ENCODE measurements around the gene ILKAP.

ILKAP gene

DNA sequence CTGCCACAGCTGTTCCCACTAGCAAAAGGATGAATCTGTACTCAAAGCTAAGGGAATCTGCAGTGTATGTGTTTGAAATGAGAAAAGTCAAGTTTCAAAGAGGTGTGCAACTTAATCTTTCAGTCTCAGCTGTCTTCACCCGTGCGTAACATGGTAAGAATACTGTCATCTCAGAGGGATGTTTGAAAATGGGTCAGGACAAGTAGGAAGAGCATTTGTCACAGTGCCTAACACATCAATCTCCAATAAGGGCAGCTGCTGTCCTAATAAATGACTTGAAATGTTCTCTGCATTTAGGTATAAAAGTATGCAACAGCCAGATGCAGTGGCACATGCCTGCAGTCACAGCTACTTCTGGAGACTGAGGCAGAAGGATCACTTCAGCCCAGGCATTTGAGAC, 13.1 kb downstream of the ILKAP start:
- Histone ChIP-seq H3K27me3 (replicated peaks) (no peaks in the 10 kb centered on the region), H3K4me3 (ENCODE audit: low read depth, low read length) (no peak overlapping the region), H3K27ac (no peak overlapping the region), H3K36me3 (replicated peaks) (peaks cover 55% of the 10 kb centered on the region)
- in situ Hi-C loops (cut with HindIII; ENCODE audit: low pct_ligation_motif_present, low sequenced_read_pairs) = no loop called here
- TF ChIP-seq, protein P1, sequence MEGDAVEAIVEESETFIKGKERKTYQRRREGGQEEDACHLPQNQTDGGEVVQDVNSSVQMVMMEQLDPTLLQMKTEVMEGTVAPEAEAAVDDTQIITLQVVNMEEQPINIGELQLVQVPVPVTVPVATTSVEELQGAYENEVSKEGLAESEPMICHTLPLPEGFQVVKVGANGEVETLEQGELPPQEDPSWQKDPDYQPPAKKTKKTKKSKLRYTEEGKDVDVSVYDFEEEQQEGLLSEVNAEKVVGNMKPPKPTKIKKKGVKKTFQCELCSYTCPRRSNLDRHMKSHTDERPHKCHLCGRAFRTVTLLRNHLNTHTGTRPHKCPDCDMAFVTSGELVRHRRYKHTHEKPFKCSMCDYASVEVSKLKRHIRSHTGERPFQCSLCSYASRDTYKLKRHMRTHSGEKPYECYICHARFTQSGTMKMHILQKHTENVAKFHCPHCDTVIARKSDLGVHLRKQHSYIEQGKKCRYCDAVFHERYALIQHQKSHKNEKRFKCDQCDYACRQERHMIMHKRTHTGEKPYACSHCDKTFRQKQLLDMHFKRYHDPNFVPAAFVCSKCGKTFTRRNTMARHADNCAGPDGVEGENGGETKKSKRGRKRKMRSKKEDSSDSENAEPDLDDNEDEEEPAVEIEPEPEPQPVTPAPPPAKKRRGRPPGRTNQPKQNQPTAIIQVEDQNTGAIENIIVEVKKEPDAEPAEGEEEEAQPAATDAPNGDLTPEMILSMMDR (IDR thresholded peaks at IDR 0.05; ENCODE audit: low read depth, low read length, missing control alignments) = no peak
- no peak for DNase-seq

DNA sequence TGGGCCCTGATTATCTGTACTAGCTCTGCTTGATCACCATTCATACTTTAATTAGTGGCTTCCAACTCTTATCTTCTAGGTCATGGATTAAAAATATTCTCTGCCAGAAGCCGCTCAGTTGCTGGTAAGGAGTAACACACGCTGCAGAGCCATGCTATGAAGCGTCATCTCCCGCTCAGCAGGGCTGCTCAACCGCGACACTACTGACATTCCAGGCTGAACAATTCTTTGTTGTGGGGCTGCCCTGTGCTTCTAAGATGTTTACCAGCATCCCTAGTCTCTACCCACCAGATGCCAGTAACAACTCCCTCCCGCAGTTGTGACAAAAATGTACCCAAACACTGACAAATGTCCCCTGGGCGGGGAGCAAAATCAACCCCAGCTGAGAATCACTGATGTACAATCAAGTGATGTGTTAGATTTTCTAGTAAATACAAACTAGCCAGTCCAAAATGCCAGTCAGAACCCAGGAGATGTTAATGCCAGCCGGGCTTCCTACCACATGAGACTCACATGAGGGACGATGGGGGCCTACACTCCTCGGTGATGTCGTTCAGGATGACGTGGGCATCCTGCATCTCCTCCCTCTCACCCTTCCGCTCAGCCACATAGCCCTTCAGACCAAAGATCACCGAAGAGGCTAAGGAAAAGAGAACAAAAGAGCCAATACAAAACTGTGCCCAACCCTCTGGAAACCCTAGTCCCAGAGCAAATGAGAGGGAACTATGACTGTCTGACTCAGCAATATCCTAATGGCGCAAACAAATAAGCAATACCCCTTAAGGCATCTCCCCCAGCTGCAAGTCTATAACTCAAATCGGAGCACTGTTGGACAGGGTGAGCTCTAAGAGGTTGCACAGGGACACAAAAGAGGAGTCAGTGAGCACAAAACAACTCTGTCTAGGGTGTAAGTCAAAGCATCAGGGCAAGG, 15.6 kb downstream of the ILKAP start:
- TF ChIP-seq, protein P1 (IDR thresholded peaks at IDR 0.05; ENCODE audit: low read depth, low read length, missing control alignments) = no peak
- Histone ChIP-seq H3K4me3 (ENCODE audit: low read depth, low read length) (no peak overlapping the region), H3K27ac (no peak overlapping the region), H3K36me3 (replicated peaks) (peaks cover 61% of the 10 kb centered on the region), H3K27me3 (replicated peaks) (no peaks in the 10 kb centered on the region)
- DNase-seq = no peak
- in situ Hi-C loops (cut with HindIII; ENCODE audit: low pct_ligation_motif_present, low sequenced_read_pairs) = no loop called here

DNA sequence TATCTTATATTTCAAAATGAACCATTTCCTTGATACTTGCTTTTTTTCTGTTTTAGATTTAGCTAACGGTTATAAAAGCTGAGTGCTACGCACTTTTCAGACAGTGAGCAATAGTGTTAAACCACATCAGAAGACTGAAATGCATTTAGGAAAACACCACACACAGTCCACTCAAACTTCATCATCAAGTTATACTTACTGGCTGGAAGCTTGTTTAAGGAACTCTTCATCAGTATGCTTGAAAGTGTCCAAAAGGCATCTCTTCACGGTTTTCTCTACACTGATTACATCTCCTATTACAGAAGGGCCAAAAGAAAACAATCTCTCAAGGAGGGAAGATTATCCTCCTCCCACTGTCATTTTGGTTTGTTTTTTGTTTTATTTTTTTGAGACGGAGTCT, 19.7 kb downstream of the ILKAP start:
- Histone ChIP-seq H3K36me3 (replicated peaks) (peaks cover 78% of the 10 kb centered on the region), H3K4me3 (ENCODE audit: low read depth, low read length) (no peak overlapping the region), H3K27ac (no peak overlapping the region), H3K27me3 (replicated peaks) (no peaks in the 10 kb centered on the region)
- TF ChIP-seq, protein P1 (IDR thresholded peaks at IDR 0.05; ENCODE audit: low read depth, low read length, missing control alignments) = no peak
- DNase-seq = no peak
- in situ Hi-C loops (cut with HindIII; ENCODE audit: low pct_ligation_motif_present, low sequenced_read_pairs) = no loop called here

DNA sequence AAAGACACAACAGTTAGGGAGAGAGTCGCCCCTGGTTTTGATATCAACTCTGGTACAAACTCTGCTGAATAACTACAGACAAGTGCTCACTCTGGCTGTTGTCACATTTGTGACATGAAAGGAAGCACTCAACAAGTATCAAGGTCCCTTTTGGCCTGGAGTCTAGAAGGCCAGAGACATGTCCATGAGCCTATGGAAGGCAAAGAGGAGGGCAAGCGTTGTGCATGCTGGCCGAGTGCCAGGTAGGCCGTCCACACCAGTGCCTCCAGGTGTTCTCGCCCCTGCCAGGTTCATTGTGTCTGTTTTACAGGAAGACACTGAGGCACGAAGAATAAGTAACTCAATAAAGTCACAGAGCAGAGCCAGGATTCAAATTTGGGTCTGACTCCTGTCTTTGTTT, 21.1 kb downstream of the ILKAP start:
- Histone ChIP-seq H3K27me3 (replicated peaks) (no peaks in the 10 kb centered on the region), H3K4me3 (ENCODE audit: low read depth, low read length) (no peak overlapping the region), H3K36me3 (replicated peaks) (peaks cover 75% of the 10 kb centered on the region), H3K27ac (no peak overlapping the region)
- in situ Hi-C loops (cut with HindIII; ENCODE audit: low pct_ligation_motif_present, low sequenced_read_pairs) = no loop called here
- DNase-seq = no peak
- TF ChIP-seq, protein P1 (IDR thresholded peaks at IDR 0.05; ENCODE audit: low read depth, low read length, missing control alignments) = no peak

DNA sequence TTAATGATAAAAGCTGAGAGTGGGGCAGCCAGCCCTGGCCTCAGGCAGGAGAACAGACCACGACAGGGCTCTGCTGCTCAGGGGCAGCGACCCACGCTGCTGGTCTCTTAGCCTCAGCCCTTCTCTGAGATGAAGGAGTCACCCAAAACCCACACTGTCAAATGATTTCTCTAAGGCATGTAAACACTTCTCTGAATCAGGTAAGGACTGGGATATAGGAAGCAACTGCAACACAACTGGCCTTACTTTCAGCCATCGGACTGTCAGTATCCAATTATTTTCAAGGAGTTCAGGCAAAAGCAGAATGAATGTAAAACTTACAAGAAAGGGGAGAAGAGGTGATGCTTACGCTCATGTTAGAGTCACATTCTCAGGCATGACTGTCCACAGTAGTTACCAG, 22.9 kb downstream of the ILKAP start:
- H3K36me3 ChIP-seq (replicated peaks) = peaks cover 73% of the 10 kb centered on the region
- H3K4me3 ChIP-seq (ENCODE audit: low read depth, low read length) = no peak overlapping the region
- no peaks in the 10 kb centered on the region for H3K27me3 ChIP-seq (replicated peaks)
- TF ChIP-seq, protein P1 (IDR thresholded peaks at IDR 0.05; ENCODE audit: low read depth, low read length, missing control alignments) = no peak
- no peak for DNase-seq
- no peak overlapping the region for H3K27ac ChIP-seq
- in situ Hi-C loops (cut with HindIII; ENCODE audit: low pct_ligation_motif_present, low sequenced_read_pairs) = no loop called here

Measured in brain microvascular endothelial cell (primary cell).